ENCODE data around the gene CACNA2D3.

CACNA2D3 gene

GRCh38 chr3:54676087-54676486 lies 553.7 kb downstream of the CACNA2D3 start:
- no peak for DNase-seq (ENCODE audit: low read depth in 2 of 2)

GRCh38 chr3:54681706-54682105 lies 559.4 kb downstream of the CACNA2D3 start:
- DNase-seq (ENCODE audit: low read depth in 2 of 2): no peak

- no peak for DNase-seq (ENCODE audit: low read depth in 2 of 2)
These were observed 562.9 kb downstream of the CACNA2D3 start for GRCh38 chr3:54685213-54685612.

- DNase-seq (ENCODE audit: low read depth in 2 of 2): no peak
These were observed 569.0 kb downstream of the CACNA2D3 start for GRCh38 chr3:54691289-54691771.

GRCh38 chr3:54696313-54696712 lies 574.0 kb downstream of the CACNA2D3 start:
- DNase-seq (ENCODE audit: low read depth in 2 of 2): no peak

- DNase-seq (ENCODE audit: low read depth in 2 of 2): no peak
These were observed 575.7 kb downstream of the CACNA2D3 start for GRCh38 chr3:54698054-54698453.

GRCh38 chr3:54703923-54704322 lies 581.6 kb downstream of the CACNA2D3 start:
- no peak for DNase-seq (ENCODE audit: low read depth in 2 of 2)

- no peak for DNase-seq (ENCODE audit: low read depth in 2 of 2)
These were observed 583.4 kb downstream of the CACNA2D3 start for GRCh38 chr3:54705730-54706129.

- DNase-seq (ENCODE audit: low read depth in 2 of 2): no peak
These were observed 584.4 kb downstream of the CACNA2D3 start for GRCh38 chr3:54706738-54707137.

- no peak for DNase-seq (ENCODE audit: low read depth in 2 of 2)
These were observed 587.4 kb downstream of the CACNA2D3 start for GRCh38 chr3:54709785-54710184.

- DNase-seq (ENCODE audit: low read depth in 2 of 2): no peak
These were observed 588.6 kb downstream of the CACNA2D3 start for GRCh38 chr3:54710954-54711353.

GRCh38 chr3:54712539-54712938 lies 590.2 kb downstream of the CACNA2D3 start:
- no peak for DNase-seq (ENCODE audit: low read depth in 2 of 2)

- DNase-seq (ENCODE audit: low read depth in 2 of 2): no peak
These were observed 590.7 kb downstream of the CACNA2D3 start for GRCh38 chr3:54713031-54713430.

GRCh38 chr3:54713455-54713854 lies 591.1 kb downstream of the CACNA2D3 start:
- DNase-seq (ENCODE audit: low read depth in 2 of 2): no peak

- DNase-seq (ENCODE audit: low read depth in 2 of 2): no peak
These were observed 591.7 kb downstream of the CACNA2D3 start for GRCh38 chr3:54714035-54714434.

GRCh38 chr3:54717506-54717905 lies 595.2 kb downstream of the CACNA2D3 start:
- DNase-seq (ENCODE audit: low read depth in 2 of 2): no peak

- no peak for DNase-seq (ENCODE audit: low read depth in 2 of 2)
These were observed 597.6 kb downstream of the CACNA2D3 start for GRCh38 chr3:54719914-54720313.

- no peak for DNase-seq (ENCODE audit: low read depth in 2 of 2)
These were observed 598.3 kb downstream of the CACNA2D3 start for GRCh38 chr3:54720604-54721003.

GRCh38 chr3:54731732-54732445 lies 609.5 kb downstream of the CACNA2D3 start:
- no peak for DNase-seq (ENCODE audit: low read depth in 2 of 2)

- DNase-seq (ENCODE audit: low read depth in 2 of 2): no peak
These were observed 611.0 kb downstream of the CACNA2D3 start for GRCh38 chr3:54733106-54734006.

GRCh38 chr3:54736459-54736858 lies 614.1 kb downstream of the CACNA2D3 start:
- DNase-seq (ENCODE audit: low read depth in 2 of 2): no peak

GRCh38 chr3:54743755-54744154 lies 621.4 kb downstream of the CACNA2D3 start:
- DNase-seq (ENCODE audit: low read depth in 2 of 2): no peak

- DNase-seq (ENCODE audit: low read depth in 2 of 2): no peak
These were observed 621.9 kb downstream of the CACNA2D3 start for GRCh38 chr3:54744291-54744690.

Data from stimulated activated CD4-positive, alpha-beta T cell treated with anti-CD3 and anti-CD28 coated beads, Interleukin-1b, Interleukin-23, amount 100 ng/mL, for 4 hours (primary cell).